HepG2 (cell line): ENCODE results near the gene CHN2. TPM values are rescaled to one million over a fixed set of nuclear protein-coding genes. Genes with fewer than 3 reads are reported as not detected.

Source experiments
- ATAC-seq: fragments of 200-7000 bp; cut with Tn5 transposase; 3 replicates; pipeline ENCODE4 v1.9.1; 2020; ENCODE audit warnings: mild to moderate bottlenecking, moderate library complexity
- BruUV-seq: library from RNA; stranded (reverse); fragments of 400-500 nt; replicated peaks from 2 replicates; lab custom pipeline; 2021; lab: Mats Ljungman, UMichigan
- CTCF ChIA-PET: fragments of 300-600 bp; formaldehyde crosslinking; extraction: SDS; loops from one replicate; lab custom pipeline; 2021; ENCODE audit warnings: low total read pairs, inconsistent platforms, low intra/inter-chr PET ratio; lab: Yijun Ruan, JAX
- POLR2A ChIA-PET: fragments of 350-600 bp; sonication (Branson Sonifier 250); formaldehyde crosslinking; loops from one replicate; lab custom pipeline; 2020; ENCODE audit warnings: antibody characterized with exemption, inconsistent platforms; lab: Yijun Ruan, JAX
- DNase-seq: peaks from one replicate; pipeline ENCODE4 v3.0.0-alpha.2; 2015; ENCODE audit warnings: low spot score
- FAIRE-seq: peaks from 3 replicates; lab custom pipeline; 2011; peaks lifted over from hg19 to GRCh38; lab: Jason Lieb, UNC
- H2AFZ ChIP-seq: one replicate; pipeline ENCODE4 v1.6.1; 2011; ENCODE audit warnings: low read length, inconsistent platforms
- H3K27ac ChIP-seq: fragments of 300-600 bp; 3 replicates; pipeline ENCODE4 v1.8.0; 2011; ENCODE audit warnings: mixed run types, mild to moderate bottlenecking, mixed read lengths, low read length, inconsistent platforms; ENCODE audit not compliant: insufficient read depth; ENCODE audit errors: extremely low read length
- H3K27me3 ChIP-seq, 2 experiments: fragments of 200-600 bp in 1 of 2; 2 replicates in 1 of 2; 3 replicates in 1 of 2; pipeline versions ENCODE4 v1.6.0 to v1.8.0; 2011; ENCODE audit warnings: low read length in 2 of 2, mild to moderate bottlenecking in 2 of 2, moderate library complexity in 2 of 2, inconsistent platforms in 1 of 2; ENCODE audit not compliant: insufficient read depth in 2 of 2, control insufficient read depth in 1 of 2
- H3K36me3 ChIP-seq, 2 experiments: fragments of 200-600 bp in 1 of 2; replicated peaks in 1 of 2; 2 replicates in 1 of 2; 3 replicates in 1 of 2; pipeline versions ENCODE4 v1.5.1 to v1.8.0; 2011; ENCODE audit warnings: low read length in 2 of 2, inconsistent platforms in 1 of 2; ENCODE audit not compliant: insufficient read depth in 2 of 2, control insufficient read depth in 1 of 2
- H3K4me1 ChIP-seq: 2 replicates; pipeline ENCODE4 v1.5.1; 2012; ENCODE audit warnings: low read length, inconsistent platforms; ENCODE audit not compliant: insufficient read depth
- H3K4me2 ChIP-seq: 2 replicates; pipeline ENCODE4 v1.6.0; 2011; ENCODE audit warnings: low read depth, low read length, inconsistent platforms
- H3K4me3 ChIP-seq, 3 experiments: fragments of 200-600 bp in 1 of 3; sonication (generic), shearing (Covaris generic) in 1 of 3; replicated peaks in 1 of 3; 2 replicates each; pipeline ENCODE4 v1.5.1; 2011 to 2016; ENCODE audit warnings: low read length in 3 of 3, inconsistent platforms in 2 of 3, low read depth in 2 of 3, mild to moderate bottlenecking in 2 of 3, control low read depth in 1 of 3, mixed read lengths in 1 of 3; ENCODE audit not compliant: insufficient read depth in 1 of 3
- H3K79me2 ChIP-seq: one replicate; pipeline ENCODE4 v1.6.1; 2011; ENCODE audit warnings: low read length, inconsistent platforms; ENCODE audit not compliant: insufficient read depth
- H3K9ac ChIP-seq: 2 replicates; pipeline ENCODE4 v1.6.0; 2011; ENCODE audit warnings: mild to moderate bottlenecking, low read depth, low read length, inconsistent platforms; ENCODE audit not compliant: insufficient read depth
- H3K9me3 ChIP-seq: 2 replicates; pipeline ENCODE4 v1.5.1; 2012; ENCODE audit warnings: mild to moderate bottlenecking, low read length
- H4K20me1 ChIP-seq: 2 replicates; pipeline ENCODE4 v1.6.0; 2011; ENCODE audit warnings: inconsistent platforms, mild to moderate bottlenecking, low read length, moderate library complexity; ENCODE audit not compliant: insufficient read depth
- BRF2 ChIP-seq: sonication (generic); formaldehyde crosslinking; IDR thresholded peaks from 2 replicates; pipeline ENCODE4 v1.8.1; 2022; ENCODE audit warnings: mild to moderate bottlenecking, missing genetic modification reagents
- GATAD2A ChIP-seq: IDR thresholded peaks from 2 replicates; pipeline ENCODE4 v1.6.1; 2016
- HMGXB4 ChIP-seq, 2 experiments: sonication (generic) in 1 of 2; formaldehyde crosslinking in 1 of 2; IDR thresholded peaks; 2 replicates each; pipeline versions ENCODE4 v1.4.0 to v1.6.1; 2018 to 2020; ENCODE audit warnings: missing genetic modification reagents in 2 of 2, borderline replicate concordance in 1 of 2, low read depth in 1 of 2, mild to moderate bottlenecking in 1 of 2, missing biosample characterization in 1 of 2
- HOXA9 ChIP-seq: sonication (generic); formaldehyde crosslinking; IDR thresholded peaks from 2 replicates; pipeline ENCODE4 v1.8.1; 2022; ENCODE audit warnings: missing genetic modification reagents, mild to moderate bottlenecking, moderate library complexity, borderline replicate concordance
- POGZ ChIP-seq: sonication (generic); formaldehyde crosslinking; IDR thresholded peaks from 2 replicates; pipeline ENCODE4 v1.4.0; 2020; ENCODE audit warnings: mild to moderate bottlenecking, missing genetic modification reagents
- POLR2A ChIP-seq, 2 experiments: IDR thresholded peaks; 2 replicates each; pipeline ENCODE4 v1.6.1; 2011; ENCODE audit warnings: low read depth in 2 of 2, low read length in 2 of 2, mild to moderate bottlenecking in 1 of 2, moderate library complexity in 1 of 2; ENCODE audit not compliant: insufficient read depth in 1 of 2
- RXRB ChIP-seq: IDR thresholded peaks from 2 replicates; pipeline ENCODE4 v1.6.1; 2016; ENCODE audit warnings: borderline replicate concordance, missing genetic modification reagents, missing compliant biosample characterization
- ZBTB2 ChIP-seq: sonication (generic); formaldehyde crosslinking; IDR thresholded peaks from 2 replicates; pipeline ENCODE4 v1.8.0; 2022; ENCODE audit warnings: low read depth, missing genetic modification reagents
- ZC3H13 ChIP-seq: sonication (generic); formaldehyde crosslinking; IDR thresholded peaks from 2 replicates; pipeline ENCODE4 v1.8.1; 2023; ENCODE audit warnings: mild to moderate bottlenecking, missing genetic modification reagents, moderate library complexity
- ZNF207 ChIP-seq: fragments of 450-650 bp; IDR thresholded peaks from 2 replicates; pipeline ENCODE4 v1.6.1; 2016; ENCODE audit warnings: antibody characterized with exemption, borderline replicate concordance
- ZNF577 ChIP-seq: sonication (generic); formaldehyde crosslinking; IDR thresholded peaks from 2 replicates; pipeline ENCODE4 v1.4.0; 2020; ENCODE audit warnings: mild to moderate bottlenecking, low read depth, missing genetic modification reagents, borderline replicate concordance
- ZNF652 ChIP-seq: IDR thresholded peaks from 2 replicates; pipeline ENCODE4 v1.6.1; 2016; ENCODE audit warnings: low read depth, borderline replicate concordance
- ZNF841 ChIP-seq: sonication (generic); formaldehyde crosslinking; IDR thresholded peaks from 2 replicates; pipeline ENCODE4 v1.8.1; 2023; ENCODE audit warnings: missing genetic modification reagents, borderline replicate concordance
- ZSCAN20 ChIP-seq: sonication (generic); formaldehyde crosslinking; IDR thresholded peaks from 2 replicates; pipeline ENCODE4 v1.4.0; 2020; ENCODE audit warnings: missing genetic modification reagents, mild to moderate bottlenecking, borderline replicate concordance
- ZSCAN30 ChIP-seq: sonication (generic); formaldehyde crosslinking; IDR thresholded peaks from 2 replicates; pipeline ENCODE4 v1.5.0; 2020; ENCODE audit warnings: mild to moderate bottlenecking, missing genetic modification reagents
- WGBS: methylation state at CpG from one replicate; pipeline ENCODE4 v1.1.6; 2017; ENCODE audit warnings: low lambda C conversion rate; 5-methylcytosine and 5-hydroxymethylcytosine counted together
- in situ Hi-C: cut with HindIII; loops from 2 replicates; pipeline ENCODE4 v1.10.0; 2017; ENCODE audit warnings: low pct_unique_long_range_greater_than_20kb; ENCODE audit not compliant: extremely low pct_ligation_motif_present
- intact Hi-C: fragments of 100-400 bp; cut with micrococcal nuclease; formaldehyde crosslinking; loops from one replicate; pipeline ENCODE4 v1.10.0; 2022; ENCODE audit not compliant: unreplicated experiment
- polyA plus RNA-seq, 8 experiments: library from polyadenylated mRNA; depleted of rRNA in 3 of 8; stranded (reverse) in 7 of 8; unstranded in 1 of 8; fragments of >200 nt; fragmentation: Illumina TruSeq in 4 of 8; extraction: Trizol in 4 of 8; gene quantifications; 2 replicates each; pipeline versions ENCODE4 v1.2.1 to v1.2.3, GENCODE V29; 2011 to 2016; ENCODE audit warnings: low read depth in 4 of 8, missing spikeins in 1 of 8, mixed read lengths in 1 of 8; ENCODE audit not compliant: insufficient read depth in 1 of 8
- total RNA-seq, 5 experiments: library from RNA; depleted of rRNA; stranded (reverse); fragments of >200 nt; fragmentation: Illumina TruSeq; extraction: Trizol; gene quantifications; 2 replicates each; pipeline ENCODE4 v1.2.3, GENCODE V29; 2016; ENCODE audit warnings: low read depth in 1 of 5

The CHN2 gene
- total and polyA plus RNA-seq, 2 of the 13 experiments (the other 11 are each of a cell fraction or from before 2014, with no cell fraction given) = 23.5 to 30.5 TPM

GRCh38 chr7:29340696-29341095, 146.1 kb downstream of the CHN2 start:
- Histone ChIP-seq H3K4me2 (no peak overlapping the region), H3K27ac (no peak overlapping the region), H2AFZ (no peak overlapping the region), H4K20me1 (0 out of 2 replicates have a peak, but pooled peaks cover 5% of the 10 kb centered on the region), H3K4me1 (peaks cover 83% of the 10 kb centered on the region), H3K9ac (no peak overlapping the region), H3K36me3 (no peaks in the 10 kb centered on the region; a peak in 2 of 5 replicates), H3K4me3 (no peak overlapping the region), H3K79me2 (peaks cover 23% of the 10 kb centered on the region), H3K27me3 (no peaks in the 10 kb centered on the region), H3K9me3 (no peaks in the 10 kb centered on the region)
- CTCF ChIA-PET = no interaction called here
- intact Hi-C loops = no loop called here
- DNase-seq (no peak), FAIRE-seq (no peak), ATAC-seq (no peak)
- POLR2A ChIA-PET = no interaction called here
- in situ Hi-C loops = no loop called here
- no TSS peak for BruUV-seq
- TF ChIP-seq ZNF652 = 0 out of 2 replicates have a peak, but pooled peaks have one; percentile 15
- TF ChIP-seq ZNF207 = no peak
- WGBS = 99% methylated on average over 8 of the region's 8 CpGs

- ChIA-PET POLR2A (no interaction called here), CTCF (no interaction called here)
- H3K9ac ChIP-seq = no peak overlapping the region
- in situ Hi-C loops = no loop called here
- no peaks in the 10 kb centered on the region for H3K27me3 ChIP-seq
- whole genome bisulfite sequencing = 81% methylated on average over 7 of the region's 7 CpGs
- no peak overlapping the region for H2AFZ ChIP-seq
- no TSS peak for BruUV-seq
- DNase-seq (no peak), ATAC-seq (no peak), FAIRE-seq (no peak)
- no peak overlapping the region for H3K27ac ChIP-seq
- H3K9me3 ChIP-seq = no peaks in the 10 kb centered on the region
- H3K4me3 ChIP-seq = no peak overlapping the region
- intact Hi-C loops = no loop called here
- H3K4me2 ChIP-seq = no peak overlapping the region
- H4K20me1 ChIP-seq = 0 out of 2 replicates have a peak, but pooled peaks cover 5% of the 10 kb centered on the region
- peaks cover 0 to 4% of the 10 kb centered on the region in 2 experiments; a peak in 2 of 5 replicates for H3K36me3 ChIP-seq
- peaks cover 26% of the 10 kb centered on the region for H3K79me2 ChIP-seq
- H3K4me1 ChIP-seq = peaks cover 79% of the 10 kb centered on the region
- no peak for TF ChIP-seq ZC3H13 (CRISPR knock-in tag)
- TF ChIP-seq HMGXB4 (CRISPR knock-in tag; IDR thresholded peaks at IDR 0.05; ENCODE audit: borderline replicate concordance in 1 of 2, low read depth in 1 of 2) = no peak
- TF ChIP-seq RXRB (CRISPR knock-in tag) = no peak
- TF ChIP-seq ZSCAN30 (CRISPR knock-in tag) = no peak
- TF ChIP-seq ZNF841 = no peak
- TF ChIP-seq ZNF207 = no peak
- no peak for TF ChIP-seq ZBTB2 (CRISPR knock-in tag)
- no peak for TF ChIP-seq BRF2
- TF ChIP-seq POGZ = no peak
- no peak for TF ChIP-seq GATAD2A (CRISPR knock-in tag)
- no peak for TF ChIP-seq ZSCAN20 (CRISPR knock-in tag)
- TF ChIP-seq POLR2A (IDR thresholded peaks at IDR 0.05; ENCODE audit: insufficient read depth in 1 of 2, low read depth in 2 of 2, low read length in 2 of 2) = no peak
- no peak for TF ChIP-seq ZNF577 (CRISPR knock-in tag)
- TF ChIP-seq HOXA9 (CRISPR knock-in tag) = no peak
These were observed 146.6 kb downstream of the CHN2 start for GRCh38 chr7:29341156-29341555.
